Progenitor cell of endocrine pancreas (in vitro differentiated cells): ENCODE data around the gene LBHD2. TPM values are rescaled to one million over a fixed set of nuclear protein-coding genes. Genes with fewer than 3 reads are reported as not detected.
A peak's percentile ranks its signal among the peaks of the same experiment; 100 is the strongest.

Experiments used
- DNase-seq: peaks from one replicate; pipeline ENCODE4 v3.0.0; 2021; ENCODE audit warnings: low spot score; ENCODE audit not compliant: unreplicated experiment
- H3K27ac Mint-ChIP-seq: 2 replicates; pipeline ENCODE4 v1.8.0; 2021; ENCODE audit warnings: mild to moderate bottlenecking, moderate library complexity, mixed read lengths
- H3K27me3 Mint-ChIP-seq: 2 replicates; pipeline ENCODE4 v1.8.0; 2021; ENCODE audit warnings: mixed read lengths
- H3K36me3 Mint-ChIP-seq: 2 replicates; pipeline ENCODE4 v1.8.0; 2022; ENCODE audit warnings: mixed read lengths; ENCODE audit not compliant: insufficient read depth
- H3K4me1 Mint-ChIP-seq: 2 replicates; pipeline ENCODE4 v1.8.0; 2021; ENCODE audit warnings: low read depth, mixed read lengths
- H3K4me3 Mint-ChIP-seq: 2 replicates; pipeline ENCODE4 v1.8.0; 2021; ENCODE audit warnings: low read depth, mild to moderate bottlenecking, moderate library complexity, mixed read lengths
- H3K9me3 Mint-ChIP-seq: 2 replicates; pipeline ENCODE4 v1.8.0; 2021; ENCODE audit warnings: low read depth, mixed read lengths
- CTCF ChIP-seq: fragments of 200-600 bp; sonication (generic); IDR thresholded peaks from one replicate; pipeline ENCODE4 v1.5.0; 2021; ENCODE audit warnings: antibody characterized with exemption, mild to moderate bottlenecking; ENCODE audit not compliant: unreplicated experiment
- total RNA-seq: library from RNA; stranded (reverse); gene quantifications from 2 replicates; pipeline ENCODE4 v1.2.1, GENCODE V29; 2021

The LBHD2 gene
- total RNA-seq, 1 donor from 2014 or later, result not detected

GRCh38 chr14:103122947-103123633 is 39.1 kb downstream of the LBHD2 start, which contains the start of gene TNFAIP2:
Gene TNFAIP2 (plus strand): TSS chr14:103123461. CDS start chr14:103126458, 2,997 bp downstream.
- no peaks in the 10 kb centered on the region for H3K9me3 Mint-ChIP-seq
- H3K27me3 Mint-ChIP-seq, result peaks cover 31% of the 10 kb centered on the region
- peak within 1 kb of the TSS; percentile 40 for H3K4me3 Mint-ChIP-seq
- H3K4me1 Mint-ChIP-seq, result peaks cover 4% of the 10 kb centered on the region
- peak; percentile 3 for TF ChIP-seq CTCF
- H3K36me3 Mint-ChIP-seq, result no peaks in the 10 kb centered on the region
- no peak for DNase-seq
- no peak within 1 kb of the TSS for H3K27ac Mint-ChIP-seq

GRCh38 chr14:103123634-103124500 is 39.9 kb downstream of the LBHD2 start:
- DNase-seq, result no peak
- H3K36me3 Mint-ChIP-seq, result no peaks in the 10 kb centered on the region
- peak overlapping the region; percentile 31 for H3K4me3 Mint-ChIP-seq
- no peak overlapping the region for H3K27ac Mint-ChIP-seq
- H3K9me3 Mint-ChIP-seq, result no peaks in the 10 kb centered on the region
- peaks cover 4% of the 10 kb centered on the region for H3K4me1 Mint-ChIP-seq
- peaks cover 39% of the 10 kb centered on the region for H3K27me3 Mint-ChIP-seq
- peak; percentile 35 for TF ChIP-seq CTCF

- H3K4me3 Mint-ChIP-seq, result no peak overlapping the region
- H3K27ac Mint-ChIP-seq, result no peak overlapping the region
- H3K27me3 Mint-ChIP-seq, result peaks cover 43% of the 10 kb centered on the region
- H3K4me1 Mint-ChIP-seq, result peaks cover 4% of the 10 kb centered on the region
- DNase-seq, result no peak
- TF ChIP-seq CTCF, result no peak
- H3K36me3 Mint-ChIP-seq, result no peaks in the 10 kb centered on the region
- H3K9me3 Mint-ChIP-seq, result no peaks in the 10 kb centered on the region
Measured at GRCh38 chr14:103124501-103125001, 40.5 kb downstream of the LBHD2 start.

- Mint-ChIP-seq H3K4me1 (peaks cover 4% of the 10 kb centered on the region), H3K27me3 (peaks cover 38% of the 10 kb centered on the region), H3K27ac (no peak overlapping the region), H3K4me3 (no peak overlapping the region), H3K36me3 (no peaks in the 10 kb centered on the region), H3K9me3 (no peaks in the 10 kb centered on the region)
- DNase-seq, result no peak
- no peak for TF ChIP-seq CTCF
Measured at GRCh38 chr14:103125098-103126070, 41.4 kb downstream of the LBHD2 start.
